CD4-positive, alpha-beta T cell (primary cell): ENCODE data around the gene AGK. TPM values are rescaled to one million over a fixed set of nuclear protein-coding genes. Genes with fewer than 3 reads are reported as not detected.
A peak's percentile ranks its signal among the peaks of the same experiment; 100 is the strongest.

Source experiments
- ATAC-seq: fragments of 200-7000 bp; cut with Tn5 transposase; one replicate; pipeline ENCODE4 v1.10.0; 2022; ENCODE audit warnings: mild to moderate bottlenecking; ENCODE audit not compliant: poor library complexity
- CTCF ChIA-PET: fragments of 350-600 bp; sonication (Branson Sonifier 250); formaldehyde crosslinking; loops from one replicate; lab custom pipeline; 2021; ENCODE audit warnings: antibody characterized with exemption, inconsistent platforms; lab: Charles Lee
- POLR2A ChIA-PET: fragments of 350-600 bp; sonication (Branson Sonifier 250); formaldehyde crosslinking; loops from one replicate; lab custom pipeline; 2021; ENCODE audit warnings: antibody characterized with exemption, inconsistent platforms; lab: Charles Lee
- DNase-seq, 14 experiments: peaks; one replicate each; pipeline ENCODE4 v3.0.0-alpha.2; 2013 to 2020; ENCODE audit warnings: mixed read lengths in 2 of 14
- H3K27ac ChIP-seq, 2 donors: one replicate each; pipeline versions ENCODE4 v1.5.1 to v1.7.0; 2013; ENCODE audit warnings: low read length in 2 of 2, low read depth in 1 of 2, mild to moderate bottlenecking in 1 of 2
- H3K27me3 ChIP-seq, 2 experiments: 1 replicate in 1 of 2; 2 replicates in 1 of 2; pipeline versions ENCODE4 v1.6.1 to v1.7.0; 2013; ENCODE audit warnings: low read length in 2 of 2, control low read depth in 1 of 2, mild to moderate bottlenecking in 1 of 2, moderate library complexity in 1 of 2; ENCODE audit not compliant: insufficient read depth in 2 of 2, control insufficient read depth in 1 of 2
- H3K36me3 ChIP-seq: one replicate; pipeline ENCODE4 v1.6.1; 2013; ENCODE audit warnings: low read length, control low read depth; ENCODE audit not compliant: insufficient read depth
- H3K4me1 ChIP-seq: one replicate; pipeline ENCODE4 v1.6.1; 2013; ENCODE audit warnings: low read length, control low read depth; ENCODE audit not compliant: insufficient read depth
- H3K4me3 ChIP-seq: one replicate; pipeline ENCODE4 v1.5.1; 2013; ENCODE audit warnings: mild to moderate bottlenecking, low read length, moderate library complexity
- H3K9me3 ChIP-seq, 2 experiments: 1 replicate in 1 of 2; 2 replicates in 1 of 2; pipeline versions ENCODE4 v1.6.1 to v1.7.0; 2013; ENCODE audit warnings: low read length in 2 of 2, mild to moderate bottlenecking in 2 of 2, control low read depth in 1 of 2, moderate library complexity in 1 of 2; ENCODE audit not compliant: control insufficient read depth in 1 of 2, insufficient read depth in 1 of 2
- H3K27ac Mint-ChIP-seq: one replicate; pipeline ENCODE4 v1.8.0; 2020; ENCODE audit warnings: mixed read lengths
- H3K27me3 Mint-ChIP-seq: one replicate; pipeline ENCODE4 v1.8.0; 2021; ENCODE audit warnings: mixed read lengths
- H3K36me3 Mint-ChIP-seq: one replicate; pipeline ENCODE4 v1.8.0; 2021; ENCODE audit warnings: low read depth, mixed read lengths
- H3K4me1 Mint-ChIP-seq: one replicate; pipeline ENCODE4 v1.8.0; 2021; ENCODE audit warnings: low read depth, mixed read lengths
- H3K4me3 Mint-ChIP-seq: one replicate; pipeline ENCODE4 v1.8.0; 2020; ENCODE audit warnings: mild to moderate bottlenecking, mixed read lengths
- H3K9me3 Mint-ChIP-seq: one replicate; pipeline ENCODE4 v1.8.0; 2020; ENCODE audit warnings: mixed read lengths
- CTCF ChIP-seq: fragments of 200-600 bp; IDR thresholded peaks from one replicate; pipeline ENCODE4 v1.8.0; 2022; ENCODE audit warnings: antibody characterized with exemption, mild to moderate bottlenecking
- intact Hi-C, 2 experiments: fragments of 100-400 bp; cut with DNase I in 1 of 2; cut with micrococcal nuclease in 1 of 2; formaldehyde crosslinking; loops; one replicate each; pipeline versions ENCODE4 v1.15.1 to v1.9.0; 2023 to 2025; cut with DNase I, micrococcal nuclease
- total RNA-seq, 174 experiments: library from RNA in 2 of 174; stranded (reverse) in 2 of 174; gene quantifications; one replicate each; pipeline ENCODE4 v1.2.3 and lab custom pipeline; 2021 to 2026

The AGK gene
- total RNA-seq, 2 experiments from 2014 or later: 18.9 to 20.5 TPM

GRCh38 chr7:141533149-141533949 lies 17.9 kb upstream of the AGK start:
- peak; percentile 48 for ATAC-seq
- H3K27ac Mint-ChIP-seq: no peak overlapping the region

GRCh38 chr7:141534757-141535737 lies 16.2 kb upstream of the AGK start:
- Mint-ChIP-seq H3K27me3 (peaks cover 31% of the 10 kb centered on the region), H3K9me3 (no peaks in the 10 kb centered on the region), H3K4me3 (no peak overlapping the region), H3K4me1 (no peaks in the 10 kb centered on the region), H3K27ac (no peak overlapping the region), H3K36me3 (no peaks in the 10 kb centered on the region)
- no peak for ATAC-seq
- CTCF ChIA-PET: no interaction called here
- H3K4me3 ChIP-seq: no peak overlapping the region
- no peak overlapping the region for H3K27ac ChIP-seq
- intact Hi-C loops: loop anchor here (5.0 to 10.0 kb wide), 4 partner anchors 463 to 1018 kb away; partner anchors contain the start of gene TMEM178B (in 1 of the 2)
- POLR2A ChIA-PET: no interaction called here
- H3K36me3 ChIP-seq: no peaks in the 10 kb centered on the region
- DNase-seq: no peak
- peaks cover 3% of the 10 kb centered on the region for H3K4me1 ChIP-seq
- TF ChIP-seq CTCF: no peak
- H3K27me3 ChIP-seq: peaks cover 3 to 7% of the 10 kb centered on the region in 2 experiments
- no peaks in the 10 kb centered on the region for H3K9me3 ChIP-seq

More at GRCh38 chr7:141533149-141533949, 17.9 kb upstream of the AGK start:
- no peaks in the 10 kb centered on the region for H3K36me3 ChIP-seq
- H3K9me3 Mint-ChIP-seq: no peaks in the 10 kb centered on the region
- intact Hi-C loops: loop anchor here (2.0 to 10.0 kb wide), 5 partner anchors 461 to 1059 kb away; partner anchors contain the start of gene TMEM178B (in 1 of the 2)
- ChIA-PET CTCF (interaction anchor here (0.6 to 1.4 kb wide), 6 partner anchors 8 to 1015 kb away, joined by 3 to 5 read pairs (median 3); no protein-coding TSS in a partner anchor), POLR2A (no interaction called here)
- no peaks in the 10 kb centered on the region for H3K9me3 ChIP-seq
- H3K4me3 Mint-ChIP-seq: no peak overlapping the region
- peaks cover 0 to 7% of the 10 kb centered on the region in 2 experiments for H3K27me3 ChIP-seq
- no peaks in the 10 kb centered on the region for H3K36me3 Mint-ChIP-seq
- peaks cover 42% of the 10 kb centered on the region for H3K27me3 Mint-ChIP-seq
- no peak overlapping the region for H3K4me3 ChIP-seq
- no peak overlapping the region for H3K27ac ChIP-seq
- TF ChIP-seq CTCF: peak; percentile 96
- DNase-seq: peak; percentile 31 to 83 (median 52)
- no peaks in the 10 kb centered on the region for H3K4me1 Mint-ChIP-seq
- peaks cover 3% of the 10 kb centered on the region for H3K4me1 ChIP-seq

DNA sequence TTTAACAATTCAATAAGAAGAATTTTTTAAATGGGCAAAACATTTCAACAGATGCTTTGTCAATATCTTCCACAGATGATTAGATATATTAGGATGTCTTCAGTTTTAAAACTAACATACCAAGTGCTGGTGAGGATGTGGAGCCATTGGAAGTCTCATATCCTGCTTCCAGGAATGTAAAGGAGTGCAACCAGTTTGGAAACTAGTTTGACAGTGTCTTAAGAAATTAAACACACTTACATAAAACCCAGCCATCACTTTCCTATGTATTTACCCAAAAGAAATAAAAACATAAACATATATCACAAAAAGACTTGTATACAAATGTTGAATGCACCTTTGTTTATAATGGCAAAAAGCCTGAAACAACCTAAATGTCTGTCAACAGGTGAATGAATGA lies 13.3 kb upstream of the AGK start:
- peaks cover 3% of the 10 kb centered on the region for H3K4me1 ChIP-seq
- no peaks in the 10 kb centered on the region for H3K9me3 ChIP-seq
- ATAC-seq: no peak
- ChIA-PET CTCF (no interaction called here), POLR2A (no interaction called here)
- no peak overlapping the region for H3K27ac ChIP-seq
- no peaks in the 10 kb centered on the region for H3K4me1 Mint-ChIP-seq
- no peaks in the 10 kb centered on the region for H3K36me3 Mint-ChIP-seq
- no peak overlapping the region for H3K4me3 Mint-ChIP-seq
- DNase-seq: no peak
- H3K27me3 Mint-ChIP-seq: peaks cover 47% of the 10 kb centered on the region
- intact Hi-C loops: loop anchor here in 1 of 2 experiments (10.0 kb wide), 1 partner anchor 813 kb away; no protein-coding TSS in a partner anchor
- peaks cover 3 to 7% of the 10 kb centered on the region in 2 experiments for H3K27me3 ChIP-seq
- no peak overlapping the region for H3K27ac Mint-ChIP-seq
- TF ChIP-seq CTCF: no peak
- H3K9me3 Mint-ChIP-seq: no peaks in the 10 kb centered on the region
- no peaks in the 10 kb centered on the region for H3K36me3 ChIP-seq
- no peak overlapping the region for H3K4me3 ChIP-seq
